Psoas muscle (tissue), 8 donors: ENCODE results near the gene GRAMD2A. TPM values are rescaled to one million over a fixed set of nuclear protein-coding genes. Genes with fewer than 3 reads are reported as not detected.

Experiments used
- ATAC-seq, 4 donors: fragments of 200-7000 bp; cut with Tn5 transposase; one replicate each; pipeline ENCODE4 v1.9.1; 2020; ENCODE audit warnings: moderate library complexity in 3 of 4, mild to moderate bottlenecking in 2 of 4
- DNase-seq, 2 donors: peaks; one replicate each; pipeline ENCODE4 v3.0.0-alpha.2; 2020
- H3K27ac ChIP-seq: fragments of 200-600 bp; one replicate; pipeline ENCODE4 v1.8.0; 2022
- H3K27me3 ChIP-seq, 3 donors: fragments of 200-600 bp in 1 of 3; one replicate each; pipeline versions ENCODE4 v1.6.1 to v1.8.0; 2013 to 2022; ENCODE audit warnings: low read length in 2 of 3, mild to moderate bottlenecking in 2 of 3, moderate library complexity in 1 of 3; ENCODE audit not compliant: insufficient read depth in 3 of 3
- H3K36me3 ChIP-seq, 2 donors: fragments of 200-600 bp in 1 of 2; one replicate each; pipeline versions ENCODE4 v1.6.1 to v1.8.0; 2013 to 2022; ENCODE audit warnings: low read depth in 1 of 2, mild to moderate bottlenecking in 1 of 2, moderate library complexity in 1 of 2; ENCODE audit not compliant: insufficient read depth in 1 of 2
- H3K4me1 ChIP-seq: fragments of 200-600 bp; one replicate; pipeline ENCODE4 v1.8.0; 2022
- H3K4me3 ChIP-seq: fragments of 200-600 bp; one replicate; pipeline ENCODE4 v1.8.0; 2022; ENCODE audit warnings: mild to moderate bottlenecking
- H3K9me3 ChIP-seq: fragments of 200-600 bp; one replicate; pipeline ENCODE4 v1.8.0; 2022
- CTCF ChIP-seq: fragments of 200-600 bp; IDR thresholded peaks from one replicate; pipeline ENCODE4 v1.8.0; 2022; ENCODE audit warnings: antibody characterized with exemption
- WGBS, 3 donors: extraction: QIAGEN DNeasy Blood & Tissue Kit; methylation state at CpG; one replicate each; pipeline versions ENCODE4 v1.1.6 to v1.1.7; 2013; 5-methylcytosine and 5-hydroxymethylcytosine counted together
- intact Hi-C, 2 donors: fragments of 100-400 bp; cut with DNase I; formaldehyde crosslinking; loops; one replicate each; pipeline versions ENCODE4 v1.11.0 to v1.14.2; 2022
- polyA plus RNA-seq, 3 donors: library from polyadenylated mRNA; stranded (reverse); fragments of 200-250 nt; gene quantifications; one replicate each; pipeline ENCODE4 v1.2.3, GENCODE V29; 2013
- total RNA-seq, 4 donors: library from RNA; stranded (reverse); fragmentation: NEBNext Ultra II Directional in 2 of 4; extraction: Animal tissue kit (Norgen Biotek cat#: 25700) in 2 of 4; gene quantifications; one replicate each; pipeline versions ENCODE4 v1.2.1 to v1.2.4, GENCODE V29; 2021 to 2023
- donor health status: healthy with polysubstance abuse.
- donor health status: DM: no; HTN: no; CAD: no; lungs with moderate emphysema.
- donor health status: Bipolar disorder and iron deficiency.
- donor health status: healthy.
- donor health status: DM: yes; HTN: yes; CAD: no.
- donor health status: DM: no; HTN: no; CAD: no.
- donor health status: DM: no; HTN: no; CAD: no.
- donor health status: DM: yes; HTN: yes; CAD: no.

GRAMD2A gene
- total and polyA plus RNA-seq, 7 donors, result 0.01 TPM; not detected in 6

GRCh38 chr15:72140088-72140487, 57.5 kb downstream of the GRAMD2A start:
- TF ChIP-seq CTCF, result no peak
- H3K36me3 ChIP-seq, result no peaks in the 10 kb centered on the region
- H3K27me3 ChIP-seq, result no peaks in the 10 kb centered on the region
- 60 to 74% (median 64%) methylated on average over 3 of the region's 3 CpGs for WGBS, 3 donors
- peaks cover 20% of the 10 kb centered on the region for H3K4me1 ChIP-seq
- H3K27ac ChIP-seq, result peak overlapping the region; percentile 60
- H3K9me3 ChIP-seq, result no peaks in the 10 kb centered on the region
- DNase-seq (no peak), ATAC-seq (peak in 1 of 4 donors; percentile 19)
- H3K4me3 ChIP-seq, result no peak overlapping the region
- intact Hi-C loops, result no loop called here

- H3K36me3 ChIP-seq, result no peaks in the 10 kb centered on the region
- H3K27me3 ChIP-seq, result no peaks in the 10 kb centered on the region
- H3K4me3 ChIP-seq, result no peak overlapping the region
- H3K9me3 ChIP-seq, result no peaks in the 10 kb centered on the region
- TF ChIP-seq CTCF, result no peak
- intact Hi-C loops, result no loop called here
- ATAC-seq, result peak in 3 of 4 donors; percentile 62 to 71 (median 67)
- peaks cover 20% of the 10 kb centered on the region for H3K4me1 ChIP-seq
- DNase-seq, result no peak
- 65 to 71% (median 69%) methylated on average over 4 of the region's 4 CpGs for WGBS, 3 donors
- no peak overlapping the region for H3K27ac ChIP-seq
These were observed 57.9 kb downstream of the GRAMD2A start for GRCh38 chr15:72139667-72140066.

- no peak for TF ChIP-seq CTCF
- Histone ChIP-seq H3K27me3 (no peaks in the 10 kb centered on the region), H3K36me3 (no peaks in the 10 kb centered on the region), H3K4me1 (peaks cover 12% of the 10 kb centered on the region), H3K4me3 (no peak overlapping the region), H3K9me3 (no peaks in the 10 kb centered on the region), H3K27ac (no peak overlapping the region)
- intact Hi-C loops, result no loop called here
- 70 to 75% (median 73%) methylated on average over 4 of the region's 4 CpGs for WGBS, 3 donors
- DNase-seq (no peak), ATAC-seq (no peak)
These were observed 61.2 kb downstream of the GRAMD2A start for GRCh38 chr15:72136170-72137051.

- no peaks in the 10 kb centered on the region for H3K9me3 ChIP-seq
- intact Hi-C loops, result no loop called here
- 48 to 62% (median 55%) methylated on average over 2 of the region's 2 CpGs for WGBS, 3 donors
- no peak for TF ChIP-seq CTCF
- no peak overlapping the region for H3K27ac ChIP-seq
- H3K4me3 ChIP-seq, result no peak overlapping the region
- H3K36me3 ChIP-seq, result no peaks in the 10 kb centered on the region
- no peak for ATAC-seq
- DNase-seq, result no peak
- no peaks in the 10 kb centered on the region for H3K27me3 ChIP-seq
- peaks cover 8% of the 10 kb centered on the region for H3K4me1 ChIP-seq
These were observed 61.9 kb downstream of the GRAMD2A start for GRCh38 chr15:72135719-72136118.
